ENCODE results near the gene SMYD5.
A peak's percentile ranks its signal among the peaks of the same experiment; 100 is the strongest.
"Not testable (repeated sequence)": the region's sequence is repeated elsewhere in the genome, so short reads cannot be mapped to it uniquely, and the experiment has no call there.

SMYD5 gene

DNA sequence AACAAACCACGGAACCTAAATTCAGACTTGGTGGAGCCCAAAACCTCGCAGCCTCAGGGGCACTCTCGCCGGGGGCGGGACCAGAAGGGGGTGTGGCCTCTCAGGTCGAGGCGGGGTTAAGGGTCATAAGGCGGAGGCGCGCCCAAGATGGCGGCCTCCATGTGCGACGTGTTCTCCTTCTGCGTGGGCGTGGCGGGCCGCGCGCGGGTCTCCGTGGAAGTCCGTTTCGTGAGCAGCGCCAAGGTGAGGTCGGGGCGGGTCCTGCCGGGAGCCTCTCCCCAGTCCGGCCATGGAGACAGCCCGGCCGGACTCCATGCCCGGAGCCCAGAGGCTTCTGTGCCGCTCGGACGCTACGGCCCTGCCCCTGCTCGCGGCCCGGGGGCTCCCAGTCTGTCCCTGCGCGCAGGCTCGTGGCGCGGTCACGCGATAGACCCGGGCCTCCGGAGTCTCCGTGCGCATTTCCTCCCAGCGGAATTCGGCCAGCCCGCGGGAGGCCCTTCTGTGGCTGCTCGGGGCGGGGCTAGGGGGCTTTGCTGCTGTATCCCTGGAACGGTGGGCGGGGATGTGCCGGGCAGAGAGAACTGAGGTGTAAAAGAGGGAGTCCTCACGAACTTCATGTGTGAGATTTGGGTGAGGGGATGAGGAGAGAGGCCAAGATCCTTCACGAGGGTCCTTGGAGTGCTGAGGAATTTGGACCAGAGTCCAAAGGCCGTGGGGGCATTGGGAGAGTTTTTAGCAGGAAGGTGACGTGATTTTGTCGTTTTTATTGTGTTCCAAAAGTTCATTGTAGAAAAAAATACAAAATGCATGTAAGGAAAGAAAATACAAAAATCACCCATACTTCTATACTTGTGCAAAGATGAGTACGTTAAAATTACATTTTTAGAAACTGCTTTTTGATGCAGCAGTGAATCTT, at the start of gene SMYD5:
Gene SMYD5 (plus strand): TSS at position 126 of the 916 bp plus-strand sequence. CDS start 22 bp downstream, at position 148.
- DNase-seq: peak; percentile 87

DNA sequence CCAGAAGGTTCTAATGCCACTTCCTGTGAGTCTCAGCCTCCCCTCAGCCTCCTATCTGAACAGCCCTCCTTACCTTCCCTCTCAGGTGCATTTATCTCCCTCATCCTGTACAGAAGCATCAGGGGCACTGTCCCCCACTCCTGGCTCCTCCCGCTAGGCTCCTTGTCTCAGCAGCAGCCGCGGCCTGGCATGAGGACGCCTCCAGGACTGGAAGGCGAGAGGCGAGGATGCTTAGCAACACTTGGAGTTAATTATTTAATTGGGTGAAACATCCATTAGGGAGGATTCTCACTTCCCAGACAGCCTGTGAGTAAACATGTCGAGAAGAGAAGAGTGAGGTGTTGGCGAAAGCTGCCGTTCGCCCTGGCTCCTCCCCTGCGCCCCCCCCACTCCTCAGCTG, 48.1 kb upstream of the SMYD5 start:
- not testable (repeated sequence) for DNase-seq

GRCh38 chr2:73166813-73167212, 47.2 kb upstream of the SMYD5 start:
- not testable (repeated sequence) for DNase-seq

DNA sequence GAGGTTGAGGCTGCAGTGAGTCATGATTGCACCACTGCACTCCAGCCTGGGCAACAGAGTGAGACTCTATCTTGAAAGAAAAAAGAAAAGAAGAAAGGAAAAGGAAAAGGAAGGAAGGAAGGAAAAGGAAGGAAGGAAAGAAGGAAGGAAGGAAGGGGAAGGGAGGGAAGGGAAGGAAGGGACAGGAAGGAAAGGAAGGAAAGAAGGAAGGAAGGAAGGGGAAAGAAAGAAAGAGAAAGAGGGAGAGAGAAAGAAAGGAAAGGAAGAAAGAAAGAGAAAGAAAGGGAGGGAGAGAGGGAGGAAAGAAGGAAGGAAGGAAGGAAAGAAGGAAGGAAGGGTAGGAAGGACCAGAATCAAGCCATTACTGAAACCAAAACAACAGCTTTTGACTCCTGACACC, 45.7 kb upstream of the SMYD5 start:
- not testable (repeated sequence) for DNase-seq

DNA sequence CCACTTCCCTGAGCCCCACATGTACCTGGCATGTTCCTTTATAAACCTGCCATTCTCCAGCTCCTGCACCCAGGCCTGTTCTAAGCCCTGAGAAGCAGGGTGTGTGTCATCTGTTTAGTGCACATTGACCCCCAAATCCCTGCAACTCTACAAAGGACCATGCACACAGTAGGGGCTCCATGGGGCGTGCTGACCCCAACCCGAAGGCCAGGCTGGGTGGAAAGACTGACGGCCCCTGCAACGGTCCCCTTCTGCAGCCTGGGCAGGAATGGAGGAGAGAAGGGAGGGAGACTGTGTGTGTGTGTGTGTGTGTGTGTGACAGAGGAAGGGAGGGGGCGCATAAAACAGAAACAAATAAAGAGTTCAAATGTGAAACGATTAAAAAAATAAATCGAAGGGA, 43.7 kb upstream of the SMYD5 start:
- DNase-seq: not testable (repeated sequence)

DNA sequence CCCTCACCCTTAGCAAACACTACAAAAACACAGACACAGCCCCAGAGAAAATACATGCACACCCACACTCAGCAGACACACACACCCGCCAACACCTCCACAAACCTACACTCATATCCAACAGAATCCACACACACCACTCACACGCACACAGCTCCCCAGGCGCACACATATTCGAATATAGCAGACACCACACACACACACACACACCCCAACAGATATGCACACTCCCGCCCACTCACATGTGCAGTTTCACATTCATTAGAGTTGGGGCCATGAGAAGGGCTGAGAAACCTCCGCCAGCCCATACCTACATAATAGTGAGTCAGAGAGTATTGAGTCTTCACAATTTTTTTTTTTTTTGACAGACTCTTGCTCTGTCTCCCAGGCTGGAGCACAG, 41.1 kb upstream of the SMYD5 start:
- DNase-seq: no peak

DNA sequence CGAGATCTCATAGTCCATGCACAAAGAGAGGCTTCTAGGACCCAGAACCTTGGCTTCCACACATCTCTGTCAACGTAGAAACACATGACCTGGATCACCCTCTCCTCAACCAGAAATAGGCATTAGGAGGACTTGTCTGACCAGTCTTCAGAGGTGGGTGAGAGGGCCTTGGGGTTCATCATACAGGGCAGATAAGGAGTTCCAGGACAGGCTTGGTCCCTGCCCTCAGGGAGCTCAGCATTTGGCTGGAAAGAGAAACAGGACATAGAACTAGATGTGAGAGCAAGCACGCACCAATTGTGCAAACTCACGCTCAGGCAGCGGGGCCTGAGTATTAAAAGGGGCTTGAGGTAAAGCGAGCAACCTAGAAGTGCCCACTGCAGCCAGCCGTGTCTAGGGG, 40.3 kb upstream of the SMYD5 start:
- DNase-seq: no peak

DNA sequence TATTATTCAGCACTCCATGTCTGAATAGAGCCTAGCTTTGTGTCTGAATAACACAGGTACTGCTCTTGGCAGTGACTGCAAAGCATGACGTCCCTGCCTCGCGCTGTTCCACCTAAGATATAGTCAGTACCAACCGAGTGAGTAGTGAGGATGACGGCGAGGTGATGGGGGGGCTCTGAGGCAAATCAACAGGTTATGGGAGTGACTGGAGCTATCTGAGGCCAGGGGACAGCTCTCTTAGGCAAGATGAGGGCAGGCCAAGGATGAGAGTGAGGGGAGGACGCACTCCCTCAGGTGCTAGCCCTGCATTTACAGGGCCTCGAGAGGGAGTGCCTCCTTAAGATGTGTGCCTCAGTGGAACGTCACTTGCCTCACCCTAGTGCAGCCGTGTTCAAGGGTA, 39.8 kb upstream of the SMYD5 start:
- no peak for DNase-seq

DNA sequence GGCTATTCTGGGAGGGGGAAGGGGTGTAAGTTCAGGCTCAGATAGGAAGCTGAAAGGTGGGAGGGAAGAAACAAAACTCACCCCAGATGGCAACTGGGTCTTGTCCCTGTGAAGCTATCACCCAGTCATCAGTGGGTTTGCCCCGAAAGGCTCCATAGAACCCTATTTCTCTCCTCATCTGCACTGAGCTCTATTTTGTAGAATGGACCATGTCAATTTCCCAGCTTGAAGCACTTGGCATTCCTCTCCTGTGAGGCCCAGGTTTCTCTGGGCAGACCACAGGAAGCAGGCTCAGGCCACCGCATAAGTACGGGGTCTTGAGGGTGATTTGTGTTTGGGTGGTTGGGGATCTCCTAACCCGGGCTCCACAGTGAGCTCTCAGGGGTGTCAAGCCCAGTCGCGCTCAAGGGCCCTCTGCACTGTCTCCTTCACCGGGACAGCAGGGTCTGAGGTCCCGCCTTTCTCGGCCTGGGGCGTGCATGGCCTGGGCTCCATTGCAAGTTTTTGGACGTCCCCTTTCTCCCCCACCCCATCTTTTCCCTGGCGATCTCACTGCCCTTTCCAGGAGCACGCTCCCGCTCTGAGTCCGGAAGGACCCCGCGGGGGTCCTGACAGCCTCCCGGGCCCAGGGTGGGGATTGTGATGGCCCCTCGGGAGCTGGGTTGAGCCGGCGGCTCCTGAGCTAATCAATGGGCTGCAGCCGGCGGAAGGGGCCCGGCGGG, 38.9 kb upstream of the SMYD5 start:
- no peak for DNase-seq

DNA sequence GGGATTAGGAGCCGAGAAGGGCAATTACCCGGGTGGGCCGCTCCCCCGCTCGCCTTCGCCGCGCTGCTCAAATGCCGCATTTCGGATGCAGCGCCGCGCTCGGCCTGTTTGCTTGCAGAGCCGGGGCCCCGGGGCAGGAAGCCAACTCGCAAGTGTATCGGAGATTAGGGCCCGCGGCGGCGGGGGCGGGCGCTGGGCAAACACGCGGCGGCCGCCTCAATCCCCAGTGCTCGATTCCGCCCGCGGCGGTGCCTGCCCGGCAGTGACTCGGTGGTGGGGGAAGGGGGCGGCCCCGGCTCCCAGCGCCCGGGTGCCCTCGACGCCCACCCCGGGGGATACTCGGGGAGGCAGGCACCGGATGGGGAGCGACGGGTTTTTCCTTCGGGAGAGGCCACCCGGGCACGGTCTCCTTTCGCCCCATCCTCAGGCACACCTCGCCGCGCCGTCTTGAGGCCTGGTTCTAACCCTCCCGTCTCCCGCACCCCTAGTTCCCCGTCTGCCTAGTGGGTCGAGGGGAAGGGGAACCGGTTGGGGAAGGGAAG, 38.3 kb upstream of the SMYD5 start:
- peak; percentile 33 for DNase-seq

DNA sequence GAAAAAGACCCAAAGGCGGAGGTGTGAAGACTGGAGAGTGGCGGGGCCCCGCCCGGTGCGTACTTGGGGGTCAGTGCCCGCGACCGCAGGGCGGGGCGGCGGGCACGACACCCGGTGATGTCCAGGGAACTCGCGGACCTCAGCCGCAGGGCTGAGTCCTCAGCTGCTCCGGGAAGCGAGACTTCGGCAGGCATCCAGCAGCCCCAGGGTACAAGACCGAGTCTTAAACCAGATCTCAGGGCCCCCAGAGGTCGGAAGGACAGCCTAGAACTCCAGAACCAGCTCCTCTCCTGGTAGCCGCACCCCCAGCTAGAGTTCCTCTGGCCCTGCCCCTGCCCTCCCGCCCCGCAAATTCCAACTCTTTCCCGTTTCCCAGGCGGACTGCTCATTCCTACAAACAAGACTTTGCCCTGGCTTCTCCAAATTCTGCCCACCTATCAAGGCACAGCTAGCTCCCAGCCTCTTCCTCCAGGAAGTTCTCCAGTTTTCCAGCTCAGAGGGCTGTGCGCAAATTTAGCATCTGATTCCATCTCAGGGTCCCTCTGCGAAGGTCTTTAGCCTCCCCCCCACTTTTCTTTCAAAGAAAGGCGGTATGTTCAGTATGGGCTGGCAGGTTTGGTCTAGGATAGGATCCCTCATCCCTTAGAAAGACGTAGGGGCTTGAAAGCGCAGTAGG, 37.7 kb upstream of the SMYD5 start:
- peak; percentile 4 for DNase-seq

- DNase-seq: peak; percentile 55
Measured at GRCh38 chr2:73176881-73177644, 37.0 kb upstream of the SMYD5 start.

DNA sequence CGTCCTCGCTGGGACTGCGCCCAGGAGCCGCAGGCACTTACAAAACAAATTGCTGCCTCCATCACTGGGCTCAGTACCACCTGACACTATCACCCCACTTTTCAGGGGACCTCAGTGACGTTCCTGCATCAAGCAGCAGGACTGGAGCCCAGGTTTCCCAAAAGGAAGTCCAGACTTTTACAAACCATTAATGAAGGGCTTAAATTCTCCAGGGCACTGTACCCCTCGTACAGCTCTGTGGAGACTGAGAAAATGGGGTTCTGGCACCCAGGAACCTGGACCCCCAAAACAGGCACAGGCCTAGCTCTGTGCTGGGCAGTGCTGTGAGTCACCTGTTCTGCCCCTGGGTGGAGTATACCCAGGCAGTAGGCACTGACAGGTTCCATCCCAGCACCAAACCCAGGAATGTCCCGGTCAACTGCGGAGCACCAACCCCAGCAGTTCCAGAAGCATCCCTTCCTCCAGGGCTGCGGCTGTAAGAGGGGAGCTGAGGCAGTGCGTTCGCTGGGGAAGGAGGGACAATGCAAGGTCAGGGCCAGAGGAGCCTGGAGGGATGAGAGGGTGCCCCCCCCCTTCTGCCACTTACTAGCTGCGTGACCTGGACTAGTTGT, 36.3 kb upstream of the SMYD5 start:
- no peak for DNase-seq

- DNase-seq: no peak
Measured at GRCh38 chr2:73185965-73186364, 28.1 kb upstream of the SMYD5 start.

GRCh38 chr2:73187549-73187948, 26.5 kb upstream of the SMYD5 start:
- no peak for DNase-seq

GRCh38 chr2:73197579-73197978, 16.5 kb upstream of the SMYD5 start:
- DNase-seq: no peak

GRCh38 chr2:73200281-73200680, 13.8 kb upstream of the SMYD5 start:
- DNase-seq: not testable (repeated sequence)

DNA sequence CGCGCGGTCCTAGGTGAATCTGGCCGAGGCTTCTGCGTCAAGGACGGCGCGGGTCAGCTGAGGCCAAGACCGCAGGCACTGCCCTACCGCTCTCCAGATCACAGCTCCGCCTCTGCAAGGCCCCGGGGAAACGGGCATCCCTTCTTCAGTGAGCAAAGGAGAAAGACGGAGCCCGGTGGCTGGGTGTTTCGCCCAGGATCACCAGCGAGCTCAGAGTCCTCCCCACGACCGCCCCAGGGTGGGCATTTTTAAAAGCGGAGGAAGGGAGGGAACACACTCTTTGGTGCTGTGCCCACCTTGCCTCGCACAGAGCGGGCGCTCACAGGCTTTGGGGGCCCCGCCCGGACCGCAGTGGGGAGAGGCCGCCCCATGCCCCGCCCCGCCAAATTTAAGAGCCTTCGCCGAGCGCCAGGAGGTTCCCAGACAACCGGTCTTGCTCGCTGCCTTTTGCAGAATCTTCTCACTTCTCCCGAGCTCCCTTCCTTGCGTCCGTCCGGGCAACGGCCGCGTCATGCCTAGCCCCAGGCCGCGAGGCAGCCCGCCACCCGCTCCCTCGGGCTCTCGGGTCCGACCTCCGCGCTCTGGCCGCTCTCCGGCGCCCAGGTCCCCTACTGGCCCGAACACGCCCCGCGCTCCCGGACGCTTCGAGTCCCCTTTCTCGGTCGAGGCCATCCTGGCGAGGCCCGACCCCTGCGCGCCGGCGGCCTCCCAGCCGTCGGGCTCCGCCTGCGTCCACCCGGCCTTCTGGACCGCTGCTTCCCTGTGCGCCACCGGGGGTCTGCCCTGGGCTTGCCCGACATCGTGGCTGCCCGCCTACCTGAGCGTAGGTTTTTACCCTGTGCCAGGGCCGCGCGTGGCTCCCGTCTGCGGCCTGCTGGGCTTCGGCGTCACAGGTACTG, 11.6 kb upstream of the SMYD5 start, which contains the start of gene NOTO:
Gene NOTO (plus strand): TSS at position 419 of the 899 bp plus-strand sequence. CDS start 93 bp downstream, at position 512.
- DNase-seq: no peak

- no peak for DNase-seq
Measured at GRCh38 chr2:73203055-73203681, 10.9 kb upstream of the SMYD5 start.

- DNase-seq: no peak
Measured at GRCh38 chr2:73205611-73206010, 8.4 kb upstream of the SMYD5 start.

Data from KG1 (cell line).